ENCODE data around the gene GRID2. TPM values are rescaled to one million over a fixed set of nuclear protein-coding genes. Genes with fewer than 3 reads are reported as not detected.

The GRID2 gene
- total RNA-seq, 2 donors from 2014 or later, result 27.3 to 40.4 TPM

- H3K4me1 ChIP-seq (ENCODE audit: control insufficient read depth, insufficient read depth, low read length), result no peaks in the 10 kb centered on the region
- H3K9ac ChIP-seq (ENCODE audit: extremely low read depth, low read length, poor library complexity, severe bottlenecking), result no peak overlapping the region
- Mint-ChIP-seq H3K4me3 (no peak overlapping the region), H3K4me1 (peaks cover 12% of the 10 kb centered on the region), H3K9me3 (no peaks in the 10 kb centered on the region), H3K36me3 (ENCODE audit: low read depth) (no peaks in the 10 kb centered on the region), H3K27me3 (ENCODE audit: insufficient read depth) (no peaks in the 10 kb centered on the region), H3K27ac (no peak overlapping the region)
- DNase-seq, result no peak
- H3K27me3 ChIP-seq (ENCODE audit: control insufficient read depth, insufficient read depth, low read length, poor library complexity, severe bottlenecking), result no peaks in the 10 kb centered on the region
- no peaks in the 10 kb centered on the region for H3K9me3 ChIP-seq (ENCODE audit: control insufficient read depth, low read length)
- no peak overlapping the region for H3K4me3 ChIP-seq (ENCODE audit: low read length)
- no peak overlapping the region for H3K27ac ChIP-seq (ENCODE audit: low read depth, low read length)
- no peaks in the 10 kb centered on the region for H3K36me3 ChIP-seq (ENCODE audit: control insufficient read depth, insufficient read depth, low read length)
- WGBS, 2 experiments (ENCODE audit: insufficient coverage in 1 of 2, insufficient read length in 1 of 2), result 83 to 96% methylated on average over 1 of the region's 1 CpG
- no peak for TF ChIP-seq CTCF (conservative IDR thresholded peaks at IDR 0.05)
These were observed 1457.5 kb downstream of the GRID2 start for GRCh38 chr4:93761286-93761685.

GRCh38 chr4:93764639-93765246 lies 1461.0 kb downstream of the GRID2 start:
- no peaks in the 10 kb centered on the region for H3K9me3 Mint-ChIP-seq
- H3K4me3 ChIP-seq (ENCODE audit: low read length), result no peak overlapping the region
- 0 to 5% methylated on average over 1 to 2 of the region's 5 CpGs for WGBS, 2 experiments (ENCODE audit: insufficient coverage in 1 of 2, insufficient read length in 1 of 2)
- H3K27me3 Mint-ChIP-seq (ENCODE audit: insufficient read depth), result no peaks in the 10 kb centered on the region
- no peak overlapping the region for H3K9ac ChIP-seq (ENCODE audit: extremely low read depth, low read length, poor library complexity, severe bottlenecking)
- peaks cover 10% of the 10 kb centered on the region for H3K4me1 Mint-ChIP-seq
- H3K27ac ChIP-seq (ENCODE audit: low read depth, low read length), result no peak overlapping the region
- H3K36me3 Mint-ChIP-seq (ENCODE audit: low read depth), result no peaks in the 10 kb centered on the region
- H3K9me3 ChIP-seq (ENCODE audit: control insufficient read depth, low read length), result no peaks in the 10 kb centered on the region
- no peaks in the 10 kb centered on the region for H3K36me3 ChIP-seq (ENCODE audit: control insufficient read depth, insufficient read depth, low read length)
- H3K4me1 ChIP-seq (ENCODE audit: control insufficient read depth, insufficient read depth, low read length), result no peaks in the 10 kb centered on the region
- H3K27me3 ChIP-seq (ENCODE audit: control insufficient read depth, insufficient read depth, low read length, poor library complexity, severe bottlenecking), result no peaks in the 10 kb centered on the region
- no peak for DNase-seq
- peak; percentile 93 for TF ChIP-seq CTCF (conservative IDR thresholded peaks at IDR 0.05)
- no peak overlapping the region for H3K4me3 Mint-ChIP-seq
- no peak overlapping the region for H3K27ac Mint-ChIP-seq

- Histone ChIP-seq H3K4me1 (ENCODE audit: control insufficient read depth, insufficient read depth, low read length) (no peaks in the 10 kb centered on the region), H3K36me3 (ENCODE audit: control insufficient read depth, insufficient read depth, low read length) (no peaks in the 10 kb centered on the region), H3K27ac (ENCODE audit: low read depth, low read length) (no peak overlapping the region), H3K27me3 (ENCODE audit: control insufficient read depth, insufficient read depth, low read length, poor library complexity, severe bottlenecking) (no peaks in the 10 kb centered on the region), H3K4me3 (ENCODE audit: low read length) (no peak overlapping the region), H3K9me3 (ENCODE audit: control insufficient read depth, low read length) (no peaks in the 10 kb centered on the region), H3K9ac (ENCODE audit: extremely low read depth, low read length, poor library complexity, severe bottlenecking) (no peak overlapping the region)
- no peaks in the 10 kb centered on the region for H3K27me3 Mint-ChIP-seq (ENCODE audit: insufficient read depth)
- H3K9me3 Mint-ChIP-seq, result no peaks in the 10 kb centered on the region
- H3K4me3 Mint-ChIP-seq, result no peak overlapping the region
- peaks cover 2% of the 10 kb centered on the region for H3K36me3 Mint-ChIP-seq (ENCODE audit: low read depth)
- H3K4me1 Mint-ChIP-seq, result peaks cover 4% of the 10 kb centered on the region
- TF ChIP-seq CTCF (conservative IDR thresholded peaks at IDR 0.05), result no peak
- H3K27ac Mint-ChIP-seq, result no peak overlapping the region
- DNase-seq, result no peak
- WGBS, 2 experiments (ENCODE audit: insufficient coverage in 1 of 2, insufficient read length in 1 of 2), result 95 to 100% methylated on average over 1 to 5 of the region's 5 CpGs
These were observed 1464.2 kb downstream of the GRID2 start for GRCh38 chr4:93767917-93768316.
